Loucy (cell line): ENCODE measurements around the gene TMEM217.

Source experiments
- EZH2phosphoT487 ChIP-seq: fragments of 200-600 bp; IDR thresholded peaks from 2 replicates; pipeline ENCODE4 v1.6.1; 2018; ENCODE audit warnings: antibody characterized with exemption, mild to moderate bottlenecking, moderate library complexity, borderline replicate concordance
- TF ChIP-seq, protein P1 (sequence below): fragments of 200-600 bp; sonication (generic); conservative IDR thresholded peaks from 2 replicates; pipeline ENCODE4 v1.5.1; 2014; ENCODE audit warnings: mild to moderate bottlenecking, antibody characterized with exemption, low read length

DNA sequence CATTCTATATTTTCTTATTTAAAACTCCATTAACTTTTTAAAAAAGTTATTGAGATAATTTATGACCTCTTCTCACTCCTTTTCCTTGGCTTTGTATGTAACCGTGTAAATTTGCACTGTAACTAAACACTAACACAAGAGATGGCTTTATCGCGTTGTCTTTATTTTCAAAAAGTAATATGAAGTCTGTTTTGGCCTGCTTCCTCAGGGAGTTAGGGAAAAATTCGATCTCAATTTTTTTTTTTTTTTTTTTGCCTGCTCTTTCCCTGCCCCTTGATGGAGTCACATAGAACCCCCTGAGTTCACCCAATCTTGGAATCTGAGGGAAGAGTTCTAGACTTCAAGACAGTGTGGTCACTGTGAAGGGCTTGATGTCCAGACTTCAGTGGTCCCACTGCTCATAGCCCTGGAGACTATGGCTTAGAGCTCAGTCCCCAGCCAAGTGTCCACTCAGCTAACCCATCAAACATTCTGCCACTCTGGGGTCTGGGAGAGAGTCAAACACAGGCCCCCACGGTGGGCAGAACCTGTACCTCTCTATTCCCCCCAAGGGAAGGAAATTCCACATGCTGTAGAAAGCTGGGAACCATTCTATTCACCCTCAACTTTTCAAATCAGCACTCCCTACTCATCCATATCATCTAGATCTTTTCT, 16.0 kb downstream of the TMEM217 start:
- TF ChIP-seq, protein P1, sequence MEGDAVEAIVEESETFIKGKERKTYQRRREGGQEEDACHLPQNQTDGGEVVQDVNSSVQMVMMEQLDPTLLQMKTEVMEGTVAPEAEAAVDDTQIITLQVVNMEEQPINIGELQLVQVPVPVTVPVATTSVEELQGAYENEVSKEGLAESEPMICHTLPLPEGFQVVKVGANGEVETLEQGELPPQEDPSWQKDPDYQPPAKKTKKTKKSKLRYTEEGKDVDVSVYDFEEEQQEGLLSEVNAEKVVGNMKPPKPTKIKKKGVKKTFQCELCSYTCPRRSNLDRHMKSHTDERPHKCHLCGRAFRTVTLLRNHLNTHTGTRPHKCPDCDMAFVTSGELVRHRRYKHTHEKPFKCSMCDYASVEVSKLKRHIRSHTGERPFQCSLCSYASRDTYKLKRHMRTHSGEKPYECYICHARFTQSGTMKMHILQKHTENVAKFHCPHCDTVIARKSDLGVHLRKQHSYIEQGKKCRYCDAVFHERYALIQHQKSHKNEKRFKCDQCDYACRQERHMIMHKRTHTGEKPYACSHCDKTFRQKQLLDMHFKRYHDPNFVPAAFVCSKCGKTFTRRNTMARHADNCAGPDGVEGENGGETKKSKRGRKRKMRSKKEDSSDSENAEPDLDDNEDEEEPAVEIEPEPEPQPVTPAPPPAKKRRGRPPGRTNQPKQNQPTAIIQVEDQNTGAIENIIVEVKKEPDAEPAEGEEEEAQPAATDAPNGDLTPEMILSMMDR: no peak
- TF ChIP-seq EZH2phosphoT487: no peak
